GM12878 (cell line): Measurements from ENCODE around the gene MPPED1. TPM values are rescaled to one million over a fixed set of nuclear protein-coding genes. Genes with fewer than 3 reads are reported as not detected.

Source experiments
- ATAC-seq: fragments of 200-7000 bp; cut with Tn5 transposase; 3 replicates; pipeline ENCODE4 v1.9.1; 2020; ENCODE audit warnings: mild to moderate bottlenecking, moderate library complexity
- BruUV-seq: library from RNA; stranded (reverse); fragments of 400-500 nt; replicated peaks from 2 replicates; lab custom pipeline; 2021; lab: Mats Ljungman, UMichigan
- CTCF ChIA-PET: fragments of 300-600 bp; sonication (Branson Sonifier 250); formaldehyde crosslinking; extraction: SDS; loops from one replicate; lab custom pipeline; 2021; ENCODE audit warnings: inconsistent platforms; lab: Yijun Ruan, JAX
- POLR2A ChIA-PET: fragments of 350-600 bp; formaldehyde crosslinking; extraction: SDS; loops from one replicate; lab custom pipeline; 2021; ENCODE audit warnings: inconsistent platforms; lab: Charles Lee
- RAD21 ChIA-PET: fragments of 300-600 bp; sonication (Branson Sonifier 250); formaldehyde crosslinking; loops from one replicate; lab custom pipeline; 2023; ENCODE audit warnings: antibody characterized with exemption; ENCODE audit not compliant: unreplicated experiment; lab: Charles Lee
- SMC1A ChIA-PET: fragments of 300-600 bp; sonication (Branson Sonifier 250); formaldehyde crosslinking; loops from one replicate; lab custom pipeline; 2023; ENCODE audit not compliant: unreplicated experiment, uncharacterized antibody; lab: Charles Lee
- DNase-seq: peaks from one replicate; pipeline ENCODE4 v3.0.0-alpha.2; 2011; ENCODE audit warnings: low read depth, low spot score
- FAIRE-seq: peaks from 3 replicates; lab custom pipeline; 2011; peaks lifted over from hg19 to GRCh38; lab: Jason Lieb, UNC
- H2AFZ ChIP-seq: 2 replicates; pipeline ENCODE4 v1.6.0; 2011; ENCODE audit warnings: low read depth, low read length, control low read depth; ENCODE audit not compliant: control insufficient read depth
- H3K27ac ChIP-seq: 2 replicates; pipeline ENCODE4 v1.5.1; 2011; ENCODE audit warnings: control low read depth; ENCODE audit not compliant: control insufficient read depth, insufficient read depth
- H3K27me3 ChIP-seq, 2 experiments: replicated peaks in 1 of 2; 2 replicates each; pipeline versions ENCODE4 v1.6.0 to v1.6.1; 2011; ENCODE audit warnings: low read length in 1 of 2; ENCODE audit not compliant: control insufficient read depth in 2 of 2, insufficient read depth in 2 of 2
- H3K36me3 ChIP-seq, 2 experiments: 2 replicates each; pipeline ENCODE4 v1.5.1; 2011; ENCODE audit warnings: low read length in 1 of 2; ENCODE audit not compliant: control insufficient read depth in 2 of 2, insufficient read depth in 2 of 2
- H3K4me1 ChIP-seq: 2 replicates; pipeline ENCODE4 v1.6.1; 2011; ENCODE audit warnings: mild to moderate bottlenecking, low read length, moderate library complexity, mixed read lengths; ENCODE audit not compliant: control insufficient read depth, insufficient read depth
- H3K4me2 ChIP-seq: 2 replicates; pipeline ENCODE4 v1.6.0; 2011; ENCODE audit warnings: control low read depth; ENCODE audit not compliant: control insufficient read depth, insufficient read depth
- H3K4me3 ChIP-seq: fragments of 200-600 bp; sonication (generic); 2 replicates; pipeline ENCODE4 v1.5.1; 2016
- H3K79me2 ChIP-seq: 2 replicates; pipeline ENCODE4 v1.6.0; 2011; ENCODE audit warnings: low read length; ENCODE audit not compliant: control insufficient read depth, insufficient read depth
- H3K9ac ChIP-seq: 2 replicates; pipeline ENCODE4 v1.8.0; 2011; ENCODE audit warnings: low read length, control low read depth, mixed read lengths; ENCODE audit not compliant: control insufficient read depth, insufficient read depth
- H3K9me3 ChIP-seq: replicated peaks from 3 replicates; pipeline ENCODE4 v1.5.1; 2011; ENCODE audit warnings: mild to moderate bottlenecking, low read length; ENCODE audit not compliant: control insufficient read depth, insufficient read depth
- H4K20me1 ChIP-seq: 2 replicates; pipeline ENCODE4 v1.6.0; 2011; ENCODE audit not compliant: control insufficient read depth, insufficient read depth
- BHLHE40 ChIP-seq, 2 experiments: fragments of 450-650 bp in 1 of 2; IDR thresholded peaks; 2 replicates each; pipeline ENCODE4 v1.6.1; 2011 to 2017; ENCODE audit warnings: low read depth in 2 of 2, borderline replicate concordance in 1 of 2, improper control_type of control experiment in 1 of 2, low read length in 1 of 2, mild to moderate bottlenecking in 1 of 2
- CBX3 ChIP-seq: fragments of 200-600 bp; sonication (generic); IDR thresholded peaks from 2 replicates; pipeline ENCODE4 v1.6.1; 2016; ENCODE audit warnings: low read depth, borderline replicate concordance
- CHD4 ChIP-seq: fragments of 200-600 bp; sonication (generic); IDR thresholded peaks from 2 replicates; pipeline ENCODE4 v1.6.1; 2016; ENCODE audit warnings: mild to moderate bottlenecking
- FOS ChIP-seq: IDR thresholded peaks from 3 replicates; pipeline ENCODE4 v1.6.1; 2011; ENCODE audit warnings: borderline replicate concordance; ENCODE audit not compliant: insufficient read length; ENCODE audit errors: extremely low read depth
- FOXK2 ChIP-seq: fragments of 450-650 bp; IDR thresholded peaks from 2 replicates; pipeline ENCODE4 v1.6.1; 2017; ENCODE audit warnings: mild to moderate bottlenecking, moderate library complexity
- GABPA ChIP-seq: IDR thresholded peaks from 2 replicates; pipeline ENCODE4 v1.6.1; 2014; ENCODE audit warnings: antibody characterized with exemption, low read depth, mild to moderate bottlenecking, inconsistent platforms
- HDAC6 ChIP-seq: fragments of 200-600 bp; sonication (generic); IDR thresholded peaks from one replicate; pipeline ENCODE4 v1.8.0; 2017; ENCODE audit warnings: antibody characterized with exemption; ENCODE audit not compliant: unreplicated experiment
- IRF4 ChIP-seq: IDR thresholded peaks from 2 replicates; pipeline ENCODE4 v1.6.1; 2011; ENCODE audit warnings: low read depth, low read length
- KDM1A ChIP-seq: fragments of 200-600 bp; sonication (generic); IDR thresholded peaks from 2 replicates; pipeline ENCODE4 v1.6.1; 2016; ENCODE audit warnings: borderline replicate concordance
- NFXL1 ChIP-seq: fragments of 450-650 bp; IDR thresholded peaks from 2 replicates; pipeline ENCODE4 v1.6.1; 2017; ENCODE audit warnings: antibody characterized with exemption, mild to moderate bottlenecking, borderline replicate concordance
- NRF1 ChIP-seq: conservative IDR thresholded peaks from 2 replicates; pipeline ENCODE4 v1.6.1; 2011; ENCODE audit warnings: mild to moderate bottlenecking, low read depth, low read length, improper control_type of control experiment
- SIN3A ChIP-seq: IDR thresholded peaks from 2 replicates; pipeline ENCODE4 v1.6.1; 2012; ENCODE audit warnings: low read depth, low read length, improper control_type of control experiment
- TAF1 ChIP-seq: IDR thresholded peaks from 2 replicates; pipeline ENCODE4 v1.6.1; 2011; ENCODE audit warnings: mild to moderate bottlenecking, low read depth, low read length, borderline replicate concordance
- ZNF622 ChIP-seq: fragments of 450-650 bp; IDR thresholded peaks from 2 replicates; pipeline ENCODE4 v1.6.1; 2017; ENCODE audit warnings: mild to moderate bottlenecking, inconsistent platforms
- WGBS: methylation state at CpG from one replicate; pipeline ENCODE4 v1.1.6; 2016; ENCODE audit warnings: low lambda C conversion rate; ENCODE audit not compliant: insufficient replicate concordance, insufficient coverage; ENCODE audit errors: missing lambda C conversion rate; 5-methylcytosine and 5-hydroxymethylcytosine counted together
- in situ Hi-C: fragments of 300-500 bp; cut with MboI; formaldehyde crosslinking; loops from 9 replicates; pipeline ENCODE4 v1.14.3; 2018; ENCODE audit warnings: mixed read lengths
- intact Hi-C: fragments of 100-400 bp; cut with micrococcal nuclease; formaldehyde crosslinking; loops from one replicate; pipeline ENCODE4 v1.14.2; 2022; ENCODE audit not compliant: unreplicated experiment
- polyA plus RNA-seq, 11 experiments: library from polyadenylated mRNA; depleted of rRNA in 4 of 11; unstranded in 6 of 11; stranded (reverse) in 5 of 11; fragments of >200 nt; fragmentation: Nextera tagmentation in 4 of 11; fragmentation: Illumina TruSeq in 1 of 11; extraction: Ambion mirVana in 4 of 11; extraction: Trizol in 1 of 11; gene quantifications; 1 replicate in 1 of 11; 2 replicates in 10 of 11; pipeline versions ENCODE4 v1.2.1 to v1.2.3, GENCODE V29; 2011 to 2016; ENCODE audit warnings: inconsistent platforms in 2 of 11, missing spikeins in 2 of 11, low read depth in 1 of 11
- total RNA-seq, 4 experiments: library from RNA; depleted of rRNA in 3 of 4; stranded (reverse); fragments of >200 nt in 3 of 4; fragmentation: Illumina TruSeq in 1 of 4; extraction: Trizol in 1 of 4; gene quantifications; 2 replicates each; pipeline versions ENCODE4 v1.2.1 to v1.2.3, GENCODE V29; 2013 to 2021
- TF ChIP-seq, protein P1 (sequence below): IDR thresholded peaks from 2 replicates; pipeline ENCODE4 v1.6.1; 2012; ENCODE audit warnings: low read depth, low read length, improper control_type of control experiment
- TF ChIP-seq, protein P2 (sequence below): fragments of 450-650 bp; formaldehyde crosslinking; IDR thresholded peaks from 2 replicates; pipeline ENCODE4 v1.4.0; 2022; ENCODE audit warnings: mild to moderate bottlenecking, moderate library complexity
- TF ChIP-seq, protein P3 (sequence below): IDR thresholded peaks from 2 replicates; pipeline ENCODE4 v1.6.1; 2012; ENCODE audit warnings: mild to moderate bottlenecking, low read depth, low read length

The MPPED1 gene
- total and polyA plus RNA-seq, 10 of the 15 experiments (the other 5 are each of a cell fraction or from before 2014, with no cell fraction given): 0.11 TPM; not detected in 9

GRCh38 chr22:43384863-43385262 lies 27.0 kb upstream of the MPPED1 start:
- POLR2A ChIA-PET: no interaction called here
- Histone ChIP-seq H3K9ac (no peak overlapping the region), H3K79me2 (no peaks in the 10 kb centered on the region), H3K4me3 (no peak overlapping the region), H3K9me3 (no peaks in the 10 kb centered on the region), H3K27me3 (peaks cover 0 to 3% of the 10 kb centered on the region in 2 experiments; a peak in 3 of 4 replicates), H2AFZ (no peak overlapping the region), H3K27ac (no peak overlapping the region), H3K36me3 (no peaks in the 10 kb centered on the region), H3K4me1 (peaks cover 4% of the 10 kb centered on the region; the same call in 1 of the 2 replicates), H3K4me2 (no peak overlapping the region), H4K20me1 (no peaks in the 10 kb centered on the region)
- ATAC-seq: no peak
- RAD21 ChIA-PET: interaction anchor here (0.8 to 1.3 kb wide), 2 partner anchors 111 to 117 kb away, joined by 3 to 9 read pairs; no protein-coding TSS in a partner anchor
- no TSS peak for BruUV-seq
- 28% methylated on average over 5 of the region's 5 CpGs for WGBS
- intact Hi-C loops: loop anchor here (1.0 kb wide), 2 partner anchors 111 to 154 kb away; no protein-coding TSS in a partner anchor
- CTCF ChIA-PET: interaction anchor here (0.6 to 8.7 kb wide), 7 partner anchors 18 to 1656 kb away, joined by 3 to 72 read pairs (median 4); no protein-coding TSS in a partner anchor
- SMC1A ChIA-PET: interaction anchor here (1.0 to 2.6 kb wide), 3 partner anchors 10 to 120 kb away, joined by 3 to 12 read pairs (median 3); no protein-coding TSS in a partner anchor
- in situ Hi-C loops: loop anchor here (5.0 kb wide), 2 partner anchors 108 to 153 kb away; no protein-coding TSS in a partner anchor
- DNase-seq: no peak
- FAIRE-seq: no peak
- no peak for TF ChIP-seq ZNF622
- TF ChIP-seq FOXK2: no peak
- no peak for TF ChIP-seq FOS
- TF ChIP-seq IRF4: no peak
- no peak for TF ChIP-seq TAF1
- no peak for TF ChIP-seq HDAC6
- TF ChIP-seq KDM1A: no peak
- no peak for TF ChIP-seq NFXL1
- TF ChIP-seq, protein P1, sequence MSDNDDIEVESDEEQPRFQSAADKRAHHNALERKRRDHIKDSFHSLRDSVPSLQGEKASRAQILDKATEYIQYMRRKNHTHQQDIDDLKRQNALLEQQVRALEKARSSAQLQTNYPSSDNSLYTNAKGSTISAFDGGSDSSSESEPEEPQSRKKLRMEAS: no peak
- TF ChIP-seq NRF1: no peak
- TF ChIP-seq, protein P2, sequence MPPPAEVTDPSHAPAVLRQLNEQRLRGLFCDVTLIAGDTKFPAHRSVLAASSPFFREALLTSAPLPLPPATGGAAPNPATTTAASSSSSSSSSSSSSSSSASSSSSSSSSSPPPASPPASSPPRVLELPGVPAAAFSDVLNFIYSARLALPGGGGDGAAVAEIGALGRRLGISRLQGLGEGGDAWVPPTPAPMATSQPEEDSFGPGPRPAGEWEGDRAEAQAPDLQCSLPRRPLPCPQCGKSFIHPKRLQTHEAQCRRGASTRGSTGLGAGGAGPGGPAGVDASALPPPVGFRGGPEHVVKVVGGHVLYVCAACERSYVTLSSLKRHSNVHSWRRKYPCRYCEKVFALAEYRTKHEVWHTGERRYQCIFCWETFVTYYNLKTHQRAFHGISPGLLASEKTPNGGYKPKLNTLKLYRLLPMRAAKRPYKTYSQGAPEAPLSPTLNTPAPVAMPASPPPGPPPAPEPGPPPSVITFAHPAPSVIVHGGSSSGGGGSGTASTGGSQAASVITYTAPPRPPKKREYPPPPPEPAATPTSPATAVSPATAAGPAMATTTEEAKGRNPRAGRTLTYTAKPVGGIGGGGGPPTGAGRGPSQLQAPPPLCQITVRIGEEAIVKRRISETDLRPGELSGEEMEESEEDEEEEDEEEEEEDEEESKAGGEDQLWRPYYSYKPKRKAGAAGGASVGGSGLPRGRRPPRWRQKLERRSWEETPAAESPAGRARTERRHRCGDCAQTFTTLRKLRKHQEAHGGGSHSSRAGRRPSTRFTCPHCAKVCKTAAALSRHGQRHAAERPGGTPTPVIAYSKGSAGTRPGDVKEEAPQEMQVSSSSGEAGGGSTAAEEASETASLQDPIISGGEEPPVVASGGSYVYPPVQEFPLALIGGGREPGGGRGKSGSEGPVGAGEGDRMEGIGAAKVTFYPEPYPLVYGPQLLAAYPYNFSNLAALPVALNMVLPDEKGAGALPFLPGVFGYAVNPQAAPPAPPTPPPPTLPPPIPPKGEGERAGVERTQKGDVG (CRISPR knock-in tag): no peak
- no peak for TF ChIP-seq SIN3A
- TF ChIP-seq, protein P3, sequence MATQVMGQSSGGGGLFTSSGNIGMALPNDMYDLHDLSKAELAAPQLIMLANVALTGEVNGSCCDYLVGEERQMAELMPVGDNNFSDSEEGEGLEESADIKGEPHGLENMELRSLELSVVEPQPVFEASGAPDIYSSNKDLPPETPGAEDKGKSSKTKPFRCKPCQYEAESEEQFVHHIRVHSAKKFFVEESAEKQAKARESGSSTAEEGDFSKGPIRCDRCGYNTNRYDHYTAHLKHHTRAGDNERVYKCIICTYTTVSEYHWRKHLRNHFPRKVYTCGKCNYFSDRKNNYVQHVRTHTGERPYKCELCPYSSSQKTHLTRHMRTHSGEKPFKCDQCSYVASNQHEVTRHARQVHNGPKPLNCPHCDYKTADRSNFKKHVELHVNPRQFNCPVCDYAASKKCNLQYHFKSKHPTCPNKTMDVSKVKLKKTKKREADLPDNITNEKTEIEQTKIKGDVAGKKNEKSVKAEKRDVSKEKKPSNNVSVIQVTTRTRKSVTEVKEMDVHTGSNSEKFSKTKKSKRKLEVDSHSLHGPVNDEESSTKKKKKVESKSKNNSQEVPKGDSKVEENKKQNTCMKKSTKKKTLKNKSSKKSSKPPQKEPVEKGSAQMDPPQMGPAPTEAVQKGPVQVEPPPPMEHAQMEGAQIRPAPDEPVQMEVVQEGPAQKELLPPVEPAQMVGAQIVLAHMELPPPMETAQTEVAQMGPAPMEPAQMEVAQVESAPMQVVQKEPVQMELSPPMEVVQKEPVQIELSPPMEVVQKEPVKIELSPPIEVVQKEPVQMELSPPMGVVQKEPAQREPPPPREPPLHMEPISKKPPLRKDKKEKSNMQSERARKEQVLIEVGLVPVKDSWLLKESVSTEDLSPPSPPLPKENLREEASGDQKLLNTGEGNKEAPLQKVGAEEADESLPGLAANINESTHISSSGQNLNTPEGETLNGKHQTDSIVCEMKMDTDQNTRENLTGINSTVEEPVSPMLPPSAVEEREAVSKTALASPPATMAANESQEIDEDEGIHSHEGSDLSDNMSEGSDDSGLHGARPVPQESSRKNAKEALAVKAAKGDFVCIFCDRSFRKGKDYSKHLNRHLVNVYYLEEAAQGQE: no peak
- no peak for TF ChIP-seq CBX3
- TF ChIP-seq GABPA: no peak
- no peak for TF ChIP-seq CHD4
- TF ChIP-seq BHLHE40 (IDR thresholded peaks at IDR 0.05; ENCODE audit: borderline replicate concordance in 1 of 2, low read depth in 2 of 2, low read length in 1 of 2): no peak
